HG02840 (cell line): ENCODE data around the gene DNAJA3.
"Not testable (repeated sequence)": the region's sequence is repeated elsewhere in the genome, so short reads cannot be mapped to it uniquely, and the experiment has no call there.

ENCODE experiments used
- ATAC-seq: cut with Tn5 transposase; IDR thresholded peaks from one replicate; pipeline ENCODE4 v1.9.1; 2021; ENCODE audit warnings: mild to moderate bottlenecking, moderate library complexity, moderate number of reproducible peaks; ENCODE audit not compliant: unreplicated experiment, low FRiP score

The DNAJA3 gene

GRCh38 chr16:4386951-4387565 is 38.6 kb upstream of the DNAJA3 start:
- no peak for ATAC-seq

GRCh38 chr16:4387781-4388180 is 37.9 kb upstream of the DNAJA3 start:
- ATAC-seq: no peak

- no peak for ATAC-seq
These were observed 37.2 kb upstream of the DNAJA3 start for GRCh38 chr16:4388271-4389021.

- no peak for ATAC-seq
These were observed 36.4 kb upstream of the DNAJA3 start for GRCh38 chr16:4389051-4389955.

GRCh38 chr16:4390266-4391260 is 35.1 kb upstream of the DNAJA3 start:
- no peak for ATAC-seq

GRCh38 chr16:4391631-4392381 is 33.9 kb upstream of the DNAJA3 start:
- no peak for ATAC-seq

GRCh38 chr16:4392382-4393239 is 33.1 kb upstream of the DNAJA3 start:
- no peak for ATAC-seq

GRCh38 chr16:4393240-4393600 is 32.4 kb upstream of the DNAJA3 start:
- no peak for ATAC-seq

- ATAC-seq: not testable (repeated sequence)
These were observed 31.8 kb upstream of the DNAJA3 start for GRCh38 chr16:4393850-4394249.

- no peak for ATAC-seq
These were observed 30.5 kb upstream of the DNAJA3 start for GRCh38 chr16:4395055-4395726.

- ATAC-seq: no peak
These were observed 26.5 kb upstream of the DNAJA3 start for GRCh38 chr16:4399001-4399730.

- no peak for ATAC-seq
These were observed 24.6 kb upstream of the DNAJA3 start for GRCh38 chr16:4401094-4401501.

- no peak for ATAC-seq
These were observed 24.2 kb upstream of the DNAJA3 start for GRCh38 chr16:4401510-4401909.

GRCh38 chr16:4402439-4403132 is 23.1 kb upstream of the DNAJA3 start:
- no peak for ATAC-seq

- no peak for ATAC-seq
These were observed 22.3 kb upstream of the DNAJA3 start for GRCh38 chr16:4403133-4403949.
